Skeletal muscle satellite cell (primary cell): ENCODE data around the gene C16orf87.

Experiments
- H3K27me3 ChIP-seq: 2 replicates; pipeline ENCODE4 v1.7.0; 2013; ENCODE audit warnings: low read length; ENCODE audit not compliant: control insufficient read depth, insufficient read depth
- H3K36me3 ChIP-seq: 2 replicates; pipeline ENCODE4 v1.7.0; 2013; ENCODE audit warnings: mild to moderate bottlenecking, control low read depth, low read length; ENCODE audit not compliant: insufficient read depth
- H3K4me1 ChIP-seq: 2 replicates; pipeline ENCODE4 v1.7.0; 2013; ENCODE audit warnings: low read length; ENCODE audit not compliant: control insufficient read depth, insufficient read depth
- H3K4me2 ChIP-seq: 2 replicates; pipeline ENCODE4 v1.7.0; 2013; ENCODE audit warnings: mild to moderate bottlenecking, low read length
- H3K4me3 ChIP-seq: 2 replicates; pipeline ENCODE4 v1.7.0; 2013; ENCODE audit warnings: low read length
- H3K9ac ChIP-seq: 2 replicates; pipeline ENCODE4 v1.7.0; 2013; ENCODE audit warnings: mild to moderate bottlenecking, low read depth, low read length, moderate library complexity
- H3K9me3 ChIP-seq: replicated peaks from 2 replicates; pipeline ENCODE4 v1.7.0; 2013; ENCODE audit warnings: mild to moderate bottlenecking, control low read depth, low read length

The C16orf87 gene

GRCh38 chr16:46772463-46772862, 58.5 kb downstream of the C16orf87 start:
- Histone ChIP-seq H3K36me3 (no peaks in the 10 kb centered on the region), H3K9ac (no peak overlapping the region), H3K4me2 (no peak overlapping the region), H3K27me3 (no peaks in the 10 kb centered on the region), H3K4me1 (peaks cover 8% of the 10 kb centered on the region), H3K4me3 (no peak overlapping the region), H3K9me3 (no peaks in the 10 kb centered on the region)

- Histone ChIP-seq H3K36me3 (no peaks in the 10 kb centered on the region), H3K27me3 (peaks cover 2% of the 10 kb centered on the region), H3K4me2 (no peak overlapping the region), H3K4me3 (no peak overlapping the region), H3K9me3 (no peaks in the 10 kb centered on the region), H3K4me1 (no peaks in the 10 kb centered on the region), H3K9ac (no peak overlapping the region)
Measured at GRCh38 chr16:46768809-46769208, 62.2 kb downstream of the C16orf87 start.

GRCh38 chr16:46765050-46765449, 65.9 kb downstream of the C16orf87 start:
- no peak overlapping the region for H3K9ac ChIP-seq
- H3K27me3 ChIP-seq = peaks cover 21% of the 10 kb centered on the region
- H3K4me1 ChIP-seq = no peaks in the 10 kb centered on the region
- no peak overlapping the region for H3K4me2 ChIP-seq
- no peaks in the 10 kb centered on the region for H3K9me3 ChIP-seq
- no peaks in the 10 kb centered on the region for H3K36me3 ChIP-seq
- H3K4me3 ChIP-seq = no peak overlapping the region

GRCh38 chr16:46763147-46763546, 67.8 kb downstream of the C16orf87 start:
- H3K4me3 ChIP-seq = no peak overlapping the region
- no peaks in the 10 kb centered on the region for H3K4me1 ChIP-seq
- no peak overlapping the region for H3K9ac ChIP-seq
- H3K9me3 ChIP-seq = no peaks in the 10 kb centered on the region
- H3K4me2 ChIP-seq = no peak overlapping the region
- H3K36me3 ChIP-seq = no peaks in the 10 kb centered on the region
- peaks cover 33% of the 10 kb centered on the region for H3K27me3 ChIP-seq

- Histone ChIP-seq H3K36me3 (no peaks in the 10 kb centered on the region), H3K9ac (no peak overlapping the region), H3K27me3 (peaks cover 39% of the 10 kb centered on the region), H3K4me3 (no peak overlapping the region), H3K4me1 (no peaks in the 10 kb centered on the region), H3K4me2 (no peak overlapping the region), H3K9me3 (no peaks in the 10 kb centered on the region)
Measured at GRCh38 chr16:46762583-46762982, 68.4 kb downstream of the C16orf87 start.

GRCh38 chr16:46759309-46759708, 71.7 kb downstream of the C16orf87 start:
- Histone ChIP-seq H3K4me1 (no peaks in the 10 kb centered on the region), H3K4me2 (no peak overlapping the region), H3K9ac (no peak overlapping the region), H3K4me3 (no peak overlapping the region), H3K9me3 (no peaks in the 10 kb centered on the region), H3K27me3 (peaks cover 53% of the 10 kb centered on the region), H3K36me3 (no peaks in the 10 kb centered on the region)

- H3K9ac ChIP-seq = no peak overlapping the region
- H3K36me3 ChIP-seq = no peaks in the 10 kb centered on the region
- H3K4me3 ChIP-seq = no peak overlapping the region
- H3K4me1 ChIP-seq = no peaks in the 10 kb centered on the region
- no peaks in the 10 kb centered on the region for H3K9me3 ChIP-seq
- no peak overlapping the region for H3K4me2 ChIP-seq
- peaks cover 50% of the 10 kb centered on the region for H3K27me3 ChIP-seq
Measured at GRCh38 chr16:46757339-46758050, 73.5 kb downstream of the C16orf87 start.

GRCh38 chr16:46756772-46757171, 74.2 kb downstream of the C16orf87 start:
- Histone ChIP-seq H3K4me3 (no peak overlapping the region), H3K27me3 (peaks cover 47% of the 10 kb centered on the region), H3K36me3 (no peaks in the 10 kb centered on the region), H3K9ac (no peak overlapping the region), H3K4me2 (no peak overlapping the region), H3K4me1 (no peaks in the 10 kb centered on the region), H3K9me3 (no peaks in the 10 kb centered on the region)

- Histone ChIP-seq H3K4me3 (no peak overlapping the region), H3K9ac (no peak overlapping the region), H3K9me3 (no peaks in the 10 kb centered on the region), H3K4me1 (no peaks in the 10 kb centered on the region), H3K4me2 (no peak overlapping the region), H3K27me3 (peaks cover 30% of the 10 kb centered on the region), H3K36me3 (no peaks in the 10 kb centered on the region)
Measured at GRCh38 chr16:46753015-46753414, 78.0 kb downstream of the C16orf87 start.

GRCh38 chr16:46751381-46751780, 79.6 kb downstream of the C16orf87 start:
- no peaks in the 10 kb centered on the region for H3K9me3 ChIP-seq
- H3K9ac ChIP-seq = no peak overlapping the region
- peaks cover 14% of the 10 kb centered on the region for H3K27me3 ChIP-seq
- H3K4me1 ChIP-seq = no peaks in the 10 kb centered on the region
- no peak overlapping the region for H3K4me3 ChIP-seq
- H3K36me3 ChIP-seq = no peaks in the 10 kb centered on the region
- no peak overlapping the region for H3K4me2 ChIP-seq

GRCh38 chr16:46748775-46749705, 81.9 kb downstream of the C16orf87 start:
- Histone ChIP-seq H3K9ac (no peak overlapping the region), H3K4me2 (no peak overlapping the region), H3K9me3 (no peaks in the 10 kb centered on the region), H3K36me3 (no peaks in the 10 kb centered on the region), H3K27me3 (peaks cover 9% of the 10 kb centered on the region), H3K4me1 (no peaks in the 10 kb centered on the region), H3K4me3 (no peak overlapping the region)
